Transverse colon (tissue), 4 donors: ENCODE measurements around the gene RAMACL.

Experiments
- CTCF ChIP-seq, 5 experiments: fragments of 200-600 bp in 3 of 5; fragments of 450-650 bp in 2 of 5; sonication (generic) in 3 of 5; IDR thresholded peaks; 1 replicate in 2 of 5; 2 replicates in 3 of 5; pipeline ENCODE4 v1.5.1; 2016 to 2017; ENCODE audit warnings: antibody characterized with exemption in 5 of 5, inconsistent platforms in 3 of 5, mild to moderate bottlenecking in 2 of 5, moderate library complexity in 1 of 5
- POLR2AphosphoS5 ChIP-seq, 3 donors: sonication (generic); formaldehyde crosslinking; IDR thresholded peaks; one replicate each; pipeline ENCODE4 v1.6.1; 2016; ENCODE audit warnings: antibody characterized with exemption in 3 of 3

GRCh38 chr6:166614589-166614988, 28.1 kb upstream of the RAMACL start:
- TF ChIP-seq CTCF (IDR thresholded peaks at IDR 0.05) (no peak), POLR2AphosphoS5 (IDR thresholded peaks at IDR 0.05) (no peak)
